Vagina (tissue), 2 donors: ENCODE measurements around the gene DAZAP1.

Experiments used
- POLR2A ChIP-seq, 2 donors: fragments of 450-650 bp; IDR thresholded peaks; one replicate each; pipeline ENCODE4 v1.6.1; 2017; ENCODE audit warnings: antibody characterized with exemption in 2 of 2, mild to moderate bottlenecking in 2 of 2, moderate library complexity in 2 of 2
- POLR2AphosphoS5 ChIP-seq, 2 donors: sonication (generic); formaldehyde crosslinking; IDR thresholded peaks; one replicate each; pipeline ENCODE4 v1.9.0; 2017; ENCODE audit warnings: antibody characterized with exemption in 2 of 2, mild to moderate bottlenecking in 2 of 2, low read depth in 1 of 2; ENCODE audit not compliant: insufficient read depth in 1 of 2
- TF ChIP-seq, protein P1 (sequence below), 3 experiments: fragments of 450-650 bp in 2 of 3; fragments of 200-600 bp in 1 of 3; sonication (generic) in 1 of 3; IDR thresholded peaks; one replicate each; pipeline ENCODE4 v1.5.1; 2017 to 2019; ENCODE audit warnings: antibody characterized with exemption in 3 of 3, mild to moderate bottlenecking in 2 of 3, moderate library complexity in 2 of 3

DNA sequence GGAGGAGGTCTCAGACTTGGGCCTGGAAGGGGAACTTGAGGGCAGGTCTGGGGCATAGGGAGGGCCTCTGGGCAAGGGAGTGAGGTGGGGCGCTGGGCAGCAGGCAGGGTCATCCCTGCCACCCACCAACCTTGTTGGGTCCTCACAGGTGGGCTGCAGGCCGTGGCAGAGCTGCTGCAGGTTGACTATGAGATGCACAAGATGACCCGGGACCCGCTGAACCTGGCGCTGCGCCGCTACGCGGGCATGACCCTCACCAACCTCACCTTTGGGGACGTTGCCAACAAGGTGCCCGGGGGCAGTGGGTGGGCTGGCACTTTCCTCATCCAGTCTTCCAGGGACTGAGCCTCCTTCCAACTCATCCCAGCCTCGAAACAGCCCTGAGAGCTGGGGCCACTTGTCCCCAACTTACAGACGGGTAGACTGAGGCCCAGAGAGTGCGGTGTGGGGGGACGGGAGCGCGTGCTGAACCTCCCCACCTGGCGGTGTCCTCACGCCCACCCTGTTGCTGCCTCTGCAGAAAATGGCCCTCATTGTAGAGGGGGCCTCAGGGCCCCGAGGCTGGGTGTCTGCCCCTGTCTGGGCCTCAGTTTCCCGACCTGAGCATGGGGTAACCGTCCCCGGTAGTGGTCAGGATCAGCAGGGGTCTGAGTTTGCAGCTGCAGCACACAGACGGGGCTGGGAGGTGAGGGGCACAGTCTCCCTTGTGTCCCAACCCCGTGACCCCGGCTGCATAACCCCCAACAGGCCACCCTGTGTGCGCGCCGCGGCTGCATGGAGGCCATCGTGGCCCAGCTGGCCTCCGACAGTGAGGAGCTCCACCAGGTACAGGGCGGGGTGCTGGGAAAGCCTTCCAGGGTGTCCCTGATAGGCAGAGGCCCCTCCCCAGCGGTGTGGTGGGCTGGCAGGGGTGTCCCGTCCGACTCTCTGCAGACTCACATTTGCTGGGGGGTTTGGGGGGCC is 52.9 kb downstream of the DAZAP1 start:
- TF ChIP-seq POLR2AphosphoS5 (IDR thresholded peaks at IDR 0.05; ENCODE audit: insufficient read depth in 1 of 2, low read depth in 1 of 2), result no peak
- no peak for TF ChIP-seq POLR2A (IDR thresholded peaks at IDR 0.05)
- TF ChIP-seq, protein P1, sequence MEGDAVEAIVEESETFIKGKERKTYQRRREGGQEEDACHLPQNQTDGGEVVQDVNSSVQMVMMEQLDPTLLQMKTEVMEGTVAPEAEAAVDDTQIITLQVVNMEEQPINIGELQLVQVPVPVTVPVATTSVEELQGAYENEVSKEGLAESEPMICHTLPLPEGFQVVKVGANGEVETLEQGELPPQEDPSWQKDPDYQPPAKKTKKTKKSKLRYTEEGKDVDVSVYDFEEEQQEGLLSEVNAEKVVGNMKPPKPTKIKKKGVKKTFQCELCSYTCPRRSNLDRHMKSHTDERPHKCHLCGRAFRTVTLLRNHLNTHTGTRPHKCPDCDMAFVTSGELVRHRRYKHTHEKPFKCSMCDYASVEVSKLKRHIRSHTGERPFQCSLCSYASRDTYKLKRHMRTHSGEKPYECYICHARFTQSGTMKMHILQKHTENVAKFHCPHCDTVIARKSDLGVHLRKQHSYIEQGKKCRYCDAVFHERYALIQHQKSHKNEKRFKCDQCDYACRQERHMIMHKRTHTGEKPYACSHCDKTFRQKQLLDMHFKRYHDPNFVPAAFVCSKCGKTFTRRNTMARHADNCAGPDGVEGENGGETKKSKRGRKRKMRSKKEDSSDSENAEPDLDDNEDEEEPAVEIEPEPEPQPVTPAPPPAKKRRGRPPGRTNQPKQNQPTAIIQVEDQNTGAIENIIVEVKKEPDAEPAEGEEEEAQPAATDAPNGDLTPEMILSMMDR (IDR thresholded peaks at IDR 0.05), result no peak
